ENCODE measurements around the gene PLEKHJ1.

GRCh38 chr19:2268480-2268830 lies 32.3 kb upstream of the PLEKHJ1 start:
- TF ChIP-seq CTCF (IDR thresholded peaks at IDR 0.05) (no peak), POLR2AphosphoS5 (IDR thresholded peaks at IDR 0.05) (no peak)
